C4-2B (cell line): ENCODE results near the gene TMEM11.

Experiments used
- H3K27ac ChIP-seq: fragments of 450-650 bp; 2 replicates; pipeline ENCODE4 v1.5.1; 2017
- ZFX ChIP-seq: fragments of 450-650 bp; IDR thresholded peaks from 2 replicates; pipeline ENCODE4 v1.6.1; 2017
- TF ChIP-seq, protein P1 (sequence below): fragments of 450-650 bp; conservative IDR thresholded peaks from 2 replicates; pipeline ENCODE4 v1.5.1; 2017; ENCODE audit warnings: mild to moderate bottlenecking

The TMEM11 gene

DNA sequence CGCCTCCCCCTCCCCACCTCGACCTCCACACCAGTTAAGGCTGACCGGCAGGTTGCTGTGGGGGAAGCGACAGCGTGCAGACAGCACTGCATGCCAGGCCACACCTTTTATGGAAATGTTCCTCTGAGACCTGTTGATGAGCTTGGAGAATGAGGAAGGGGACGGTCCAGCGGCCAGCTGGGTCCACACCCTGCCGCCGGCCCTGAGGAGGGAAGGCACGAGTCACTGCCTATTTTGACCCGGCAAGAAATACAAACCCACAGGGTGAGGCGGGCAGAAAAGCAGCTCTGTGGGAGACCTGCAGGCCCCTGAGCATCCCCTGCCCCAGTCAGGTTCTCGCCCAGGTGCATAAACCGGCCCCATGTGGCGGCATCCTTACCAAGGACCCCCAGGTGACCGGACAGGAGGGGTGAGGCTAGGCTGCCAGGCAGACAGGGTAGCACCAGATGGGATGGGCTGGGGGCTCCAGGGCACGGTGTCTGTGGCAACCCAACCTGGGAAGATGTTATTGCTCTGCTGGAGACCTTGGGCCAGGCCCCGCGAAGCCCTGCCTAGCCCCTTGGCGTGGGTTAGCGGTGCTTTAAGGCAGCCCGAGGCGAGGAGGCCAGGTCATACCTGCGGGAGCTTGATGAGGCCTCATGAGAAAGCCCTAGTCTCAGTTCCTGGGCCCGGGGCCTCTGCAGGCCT is 26.6 kb upstream of the TMEM11 start:
- TF ChIP-seq ZFX: no peak
- no peak overlapping the region for H3K27ac ChIP-seq

DNA sequence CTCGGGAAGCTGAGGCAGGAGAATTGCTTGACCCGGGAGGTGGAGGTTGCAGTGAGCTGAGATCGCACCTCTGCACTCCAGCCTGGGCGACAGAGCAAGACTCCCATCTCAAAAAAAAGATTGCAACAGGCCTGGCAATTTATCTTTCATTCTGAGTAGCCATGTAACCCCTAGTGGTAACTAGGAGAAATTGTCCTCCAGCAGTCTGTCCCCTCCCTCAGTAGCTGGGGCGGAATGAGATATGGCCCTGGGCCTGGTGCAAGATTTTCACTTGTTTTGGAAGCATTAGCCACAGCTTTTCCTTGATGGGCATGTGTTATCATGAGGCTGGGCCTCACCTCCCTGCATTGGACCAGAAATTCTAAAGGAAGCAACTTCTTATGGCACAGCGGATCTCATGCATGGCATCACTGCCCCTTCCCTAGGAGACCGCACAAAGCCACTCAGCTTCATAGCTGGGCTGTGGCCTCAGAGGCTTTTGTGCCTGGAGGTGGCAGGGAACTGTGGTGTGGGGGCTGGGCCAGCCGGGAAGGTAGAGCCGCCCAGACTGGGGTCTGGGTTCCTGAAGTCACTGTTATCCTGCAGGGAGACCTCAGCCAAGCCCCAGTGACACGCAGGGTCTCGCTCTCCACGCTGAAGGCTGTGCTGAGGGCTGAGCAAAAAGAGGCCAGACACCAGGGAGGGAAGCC is 25.9 kb upstream of the TMEM11 start:
- H3K27ac ChIP-seq: no peak overlapping the region
- TF ChIP-seq, protein P1, sequence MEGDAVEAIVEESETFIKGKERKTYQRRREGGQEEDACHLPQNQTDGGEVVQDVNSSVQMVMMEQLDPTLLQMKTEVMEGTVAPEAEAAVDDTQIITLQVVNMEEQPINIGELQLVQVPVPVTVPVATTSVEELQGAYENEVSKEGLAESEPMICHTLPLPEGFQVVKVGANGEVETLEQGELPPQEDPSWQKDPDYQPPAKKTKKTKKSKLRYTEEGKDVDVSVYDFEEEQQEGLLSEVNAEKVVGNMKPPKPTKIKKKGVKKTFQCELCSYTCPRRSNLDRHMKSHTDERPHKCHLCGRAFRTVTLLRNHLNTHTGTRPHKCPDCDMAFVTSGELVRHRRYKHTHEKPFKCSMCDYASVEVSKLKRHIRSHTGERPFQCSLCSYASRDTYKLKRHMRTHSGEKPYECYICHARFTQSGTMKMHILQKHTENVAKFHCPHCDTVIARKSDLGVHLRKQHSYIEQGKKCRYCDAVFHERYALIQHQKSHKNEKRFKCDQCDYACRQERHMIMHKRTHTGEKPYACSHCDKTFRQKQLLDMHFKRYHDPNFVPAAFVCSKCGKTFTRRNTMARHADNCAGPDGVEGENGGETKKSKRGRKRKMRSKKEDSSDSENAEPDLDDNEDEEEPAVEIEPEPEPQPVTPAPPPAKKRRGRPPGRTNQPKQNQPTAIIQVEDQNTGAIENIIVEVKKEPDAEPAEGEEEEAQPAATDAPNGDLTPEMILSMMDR: no peak; the same call in 1 of the 2 replicates
- no peak for TF ChIP-seq ZFX

DNA sequence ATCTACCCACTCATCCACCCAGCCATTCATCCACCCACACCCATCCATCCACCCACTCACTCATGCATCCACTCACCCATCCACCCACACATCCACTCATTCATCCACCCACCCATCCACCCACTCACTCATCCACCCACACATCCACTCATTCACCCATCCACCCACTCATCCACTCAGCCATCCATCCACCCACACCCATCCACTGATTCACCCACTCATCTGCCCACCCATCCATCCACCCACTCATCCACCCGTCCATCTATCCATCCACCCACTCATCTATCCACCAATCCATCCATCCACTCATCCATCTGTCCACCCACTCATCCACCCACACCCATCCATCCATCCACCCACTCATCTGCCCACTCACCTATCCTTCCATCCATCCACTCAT is 22.0 kb upstream of the TMEM11 start:
- no peak for TF ChIP-seq ZFX
- TF ChIP-seq, protein P1: no peak
- no peak overlapping the region for H3K27ac ChIP-seq

DNA sequence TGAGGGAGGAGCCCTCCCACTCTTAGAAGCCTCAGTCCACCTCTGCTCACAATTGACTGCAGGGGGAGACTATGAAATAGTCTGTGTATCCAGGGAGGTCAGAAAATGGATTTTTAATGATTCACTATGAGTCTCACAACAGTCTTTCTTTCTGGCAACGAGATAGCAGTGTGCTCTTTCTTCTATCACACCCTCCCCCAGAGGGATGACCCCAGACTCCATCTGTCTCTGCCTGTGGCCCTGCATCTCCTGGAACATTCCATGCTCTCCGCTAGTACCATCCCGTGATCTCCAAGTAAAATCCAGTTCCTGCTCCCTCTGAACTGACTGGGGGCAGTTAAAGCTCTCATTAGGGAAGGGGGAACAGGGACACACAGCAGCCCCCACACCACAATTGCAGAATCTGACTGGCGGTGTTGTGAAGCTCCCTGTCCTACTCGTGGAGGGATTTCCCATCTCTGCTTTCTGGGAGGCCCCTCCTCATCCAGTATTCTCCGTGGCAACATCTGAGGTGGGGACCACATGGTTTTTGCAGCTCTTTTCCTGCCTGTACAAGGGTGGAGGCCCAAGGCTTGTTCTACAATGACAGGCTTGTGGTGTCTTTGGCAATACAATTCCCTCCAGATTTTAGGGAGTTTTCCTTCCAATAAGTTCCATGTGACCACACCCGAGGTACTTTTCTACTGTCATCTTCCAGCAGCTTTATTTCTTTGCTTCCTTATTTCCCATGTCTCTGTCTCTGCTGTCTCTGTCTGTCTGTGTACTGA is 19.8 kb upstream of the TMEM11 start:
- no peak overlapping the region for H3K27ac ChIP-seq
- TF ChIP-seq ZFX: no peak
- TF ChIP-seq, protein P1: no peak

DNA sequence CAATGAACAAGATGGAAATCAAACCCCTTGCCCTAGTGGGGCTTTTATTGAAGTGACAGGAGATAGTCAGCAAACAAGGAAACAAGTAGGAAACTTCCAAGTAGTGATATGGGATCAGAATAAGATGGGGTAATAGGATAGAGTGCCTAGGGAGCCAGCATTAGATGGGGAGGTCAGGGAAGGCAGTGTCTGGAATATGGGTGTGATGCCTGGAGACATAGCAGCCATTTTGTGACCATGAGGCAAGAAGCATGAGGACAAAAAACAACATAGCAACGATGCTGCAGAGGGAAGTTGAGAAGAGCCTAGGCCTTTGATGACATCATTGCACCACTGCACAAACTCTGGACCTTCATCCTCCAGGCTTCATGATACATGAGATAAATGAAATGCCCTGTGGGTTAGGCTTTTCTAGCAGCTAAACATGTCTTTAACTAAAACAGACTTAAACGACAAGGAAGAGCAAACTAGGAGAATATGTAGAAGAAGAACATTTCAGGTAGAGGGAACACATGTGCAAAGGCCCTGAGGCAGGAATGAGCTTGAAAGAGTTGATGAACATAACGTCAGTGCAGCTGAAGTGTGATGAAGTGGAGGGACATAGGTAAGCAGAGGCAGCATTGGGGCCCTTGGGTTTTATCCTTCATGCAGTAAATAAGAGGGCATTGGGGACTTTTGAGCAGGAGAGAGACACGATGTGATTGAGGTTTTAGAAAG is 18.2 kb upstream of the TMEM11 start:
- no peak overlapping the region for H3K27ac ChIP-seq
- TF ChIP-seq ZFX: no peak
- TF ChIP-seq, protein P1: no peak

DNA sequence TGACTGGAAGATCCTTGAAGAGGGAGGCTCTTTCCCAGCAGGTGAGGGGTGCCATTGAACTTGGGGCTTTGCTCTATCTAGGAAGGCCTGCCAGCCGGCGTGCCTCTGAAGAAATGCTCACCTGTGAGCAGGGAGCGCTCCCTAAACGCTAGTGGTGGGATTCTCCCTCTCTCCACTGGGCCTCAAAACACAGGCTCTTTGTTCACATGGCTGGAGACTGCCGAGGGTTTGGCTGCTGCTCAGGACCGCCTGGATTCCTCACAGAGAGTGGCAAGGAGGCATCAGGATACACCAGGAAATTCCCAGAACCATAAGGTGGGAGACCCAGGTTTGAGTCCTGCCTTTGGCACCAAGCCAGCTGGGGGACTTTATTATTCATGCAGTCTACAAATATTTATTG is 17.6 kb upstream of the TMEM11 start:
- TF ChIP-seq, protein P1: no peak
- no peak for TF ChIP-seq ZFX
- H3K27ac ChIP-seq: no peak overlapping the region

DNA sequence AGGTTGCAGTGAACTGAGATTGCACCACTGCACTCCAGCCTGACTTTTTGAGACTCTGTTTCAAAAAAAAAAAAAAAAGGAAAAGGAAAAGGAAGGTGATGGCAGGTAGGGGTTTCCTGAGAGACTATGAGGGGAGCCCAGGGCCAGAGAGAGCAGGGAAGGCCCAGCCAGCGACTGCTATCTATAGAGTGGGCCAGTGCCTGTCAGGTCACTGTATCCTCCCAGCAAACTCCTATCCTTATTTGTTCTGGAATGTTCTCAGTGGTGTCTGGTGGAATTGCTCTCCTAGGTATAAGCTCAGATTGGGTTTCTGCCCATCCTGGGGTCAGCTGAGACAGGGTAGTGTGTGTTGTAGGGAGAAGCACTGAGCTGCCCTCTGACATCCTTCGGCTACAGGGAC is 14.9 kb upstream of the TMEM11 start:
- H3K27ac ChIP-seq: no peak overlapping the region
- TF ChIP-seq, protein P1: no peak
- TF ChIP-seq ZFX: no peak
